Measurements from ENCODE around the gene CACNA2D3. TPM values are rescaled to one million over a fixed set of nuclear protein-coding genes. Genes with fewer than 3 reads are reported as not detected.

Gene CACNA2D3
- total and polyA plus RNA-seq, 7 experiments from 2014 or later, result 0.27 to 4.1 TPM; not detected in 5

- Histone ChIP-seq H3K27ac (ENCODE audit: low read depth, low read length) (no peak overlapping the region), H3K9me3 (ENCODE audit: control insufficient read depth in 2 of 3, low read length in 3 of 3) (no peaks in the 10 kb centered on the region), H3K4me3 (ENCODE audit: low read length) (no peak overlapping the region), H3K27me3 (ENCODE audit: control insufficient read depth in 2 of 2, insufficient read depth in 2 of 2, low read length in 2 of 2) (no peaks in the 10 kb centered on the region), H3K4me1 (ENCODE audit: control insufficient read depth in 2 of 2, insufficient read depth in 2 of 2, low read length in 2 of 2) (no peaks in the 10 kb centered on the region), H3K36me3 (ENCODE audit: control insufficient read depth in 2 of 3, insufficient read depth in 3 of 3, low read length in 3 of 3) (no peaks in the 10 kb centered on the region)
- peaks cover 0 to 17% (median 3%) of the 10 kb centered on the region in 11 donors for H3K9me3 Mint-ChIP-seq
- H3K27ac Mint-ChIP-seq, result no peak overlapping the region
- intact Hi-C loops (cut with micrococcal nuclease), result no loop called here
- H3K36me3 Mint-ChIP-seq, result no peaks in the 10 kb centered on the region
- peaks cover 0 to 18% (median 5%) of the 10 kb centered on the region in 5 donors for H3K27me3 Mint-ChIP-seq
- ATAC-seq (no peak), DNase-seq (no peak)
- H3K4me3 Mint-ChIP-seq, result no peak overlapping the region
- ChIA-PET CTCF (no interaction called here), POLR2A (no interaction called here)
- peaks cover 0 to 1% (median 0%) of the 10 kb centered on the region in 7 donors for H3K4me1 Mint-ChIP-seq
Measured at GRCh38 chr3:54274607-54275006, 152.3 kb downstream of the CACNA2D3 start.

DNA sequence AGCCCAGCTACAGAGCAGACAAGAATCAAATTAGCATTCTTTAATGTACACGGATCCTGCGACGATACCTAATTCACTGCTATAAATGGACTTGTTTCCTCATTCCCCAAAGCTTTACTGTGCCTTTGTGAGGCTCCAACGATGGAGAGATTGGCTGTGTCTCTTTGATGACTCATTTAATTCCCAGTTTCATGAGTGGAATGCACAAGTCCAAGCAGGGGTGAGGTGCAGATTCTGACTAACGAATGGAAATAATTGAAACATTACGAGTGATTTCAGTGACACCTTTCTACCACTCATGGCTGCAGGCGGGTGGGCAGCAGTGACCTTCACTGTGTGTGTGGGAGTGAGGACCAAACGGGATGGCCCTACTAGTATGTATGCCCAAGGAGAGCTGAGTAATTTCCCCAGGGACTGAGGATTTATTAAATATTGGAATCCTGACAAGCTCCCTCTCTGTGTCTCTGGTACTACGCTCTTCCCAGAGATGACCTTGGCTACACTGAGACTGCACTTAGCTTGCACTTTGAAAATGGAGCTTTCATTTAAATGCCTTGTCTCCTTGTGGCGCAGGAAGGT lies 156.7 kb downstream of the CACNA2D3 start:
- ChIA-PET POLR2A (no interaction called here), CTCF (no interaction called here)
- ATAC-seq (no peak), DNase-seq (no peak)
- Mint-ChIP-seq H3K4me3 (no peak overlapping the region), H3K9me3 (peaks cover 0 to 22% (median 5%) of the 10 kb centered on the region in 11 donors), H3K4me1 (no peaks in the 10 kb centered on the region), H3K27ac (no peak overlapping the region), H3K27me3 (peaks cover 0 to 36% (median 27%) of the 10 kb centered on the region in 5 donors), H3K36me3 (no peaks in the 10 kb centered on the region)
- intact Hi-C loops (cut with micrococcal nuclease), result no loop called here
- no peaks in the 10 kb centered on the region for H3K4me1 ChIP-seq (ENCODE audit: control insufficient read depth in 2 of 2, insufficient read depth in 2 of 2, low read length in 2 of 2)
- no peak overlapping the region for H3K27ac ChIP-seq (ENCODE audit: low read depth, low read length)
- no peaks in the 10 kb centered on the region for H3K27me3 ChIP-seq (ENCODE audit: control insufficient read depth in 2 of 2, insufficient read depth in 2 of 2, low read length in 2 of 2)
- H3K36me3 ChIP-seq (ENCODE audit: control insufficient read depth in 2 of 3, insufficient read depth in 3 of 3, low read length in 3 of 3), result no peaks in the 10 kb centered on the region
- H3K4me3 ChIP-seq (ENCODE audit: low read length), result no peak overlapping the region
- no peaks in the 10 kb centered on the region for H3K9me3 ChIP-seq (ENCODE audit: control insufficient read depth in 2 of 3, low read length in 3 of 3)

GRCh38 chr3:54283470-54283869 lies 161.1 kb downstream of the CACNA2D3 start:
- H3K27me3 Mint-ChIP-seq, result peaks cover 0 to 32% (median 20%) of the 10 kb centered on the region in 5 donors
- ATAC-seq, result no peak
- no peak overlapping the region for H3K4me3 ChIP-seq (ENCODE audit: low read length)
- H3K27me3 ChIP-seq (ENCODE audit: control insufficient read depth in 2 of 2, insufficient read depth in 2 of 2, low read length in 2 of 2), result no peaks in the 10 kb centered on the region
- H3K4me1 Mint-ChIP-seq, result no peaks in the 10 kb centered on the region
- H3K36me3 Mint-ChIP-seq, result no peaks in the 10 kb centered on the region
- POLR2A ChIA-PET, result no interaction called here
- H3K4me1 ChIP-seq (ENCODE audit: control insufficient read depth in 2 of 2, insufficient read depth in 2 of 2, low read length in 2 of 2), result no peaks in the 10 kb centered on the region
- no peak for DNase-seq
- CTCF ChIA-PET, result no interaction called here
- no peaks in the 10 kb centered on the region for H3K36me3 ChIP-seq (ENCODE audit: control insufficient read depth in 2 of 3, insufficient read depth in 3 of 3, low read length in 3 of 3)
- H3K9me3 ChIP-seq (ENCODE audit: control insufficient read depth in 2 of 3, low read length in 3 of 3), result no peaks in the 10 kb centered on the region
- H3K27ac Mint-ChIP-seq, result no peak overlapping the region
- no peak overlapping the region for H3K27ac ChIP-seq (ENCODE audit: low read depth, low read length)
- peaks cover 0 to 21% (median 4%) of the 10 kb centered on the region in 11 donors for H3K9me3 Mint-ChIP-seq
- no peak overlapping the region for H3K4me3 Mint-ChIP-seq
- intact Hi-C loops (cut with micrococcal nuclease), result no loop called here

DNA sequence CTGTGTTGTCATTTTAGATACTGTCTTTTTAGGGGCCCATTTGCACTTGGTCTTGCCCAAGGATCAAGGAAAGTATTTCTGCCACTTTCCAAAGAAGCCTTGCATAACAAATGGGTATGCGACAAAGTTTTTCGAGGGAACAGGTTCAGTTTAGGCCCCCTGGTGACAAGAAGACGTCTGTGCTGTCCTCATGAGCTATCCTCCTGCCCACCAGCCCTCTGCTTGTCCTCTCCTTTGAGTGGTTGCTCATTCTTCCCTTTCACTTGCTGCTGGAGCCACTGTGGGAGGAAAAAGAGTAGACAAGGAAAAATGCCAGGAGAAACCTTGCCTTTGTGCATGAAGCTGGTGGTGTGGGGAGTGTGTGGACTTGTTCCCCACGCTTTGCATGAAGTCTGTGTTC lies 171.9 kb downstream of the CACNA2D3 start:
- no peaks in the 10 kb centered on the region for H3K36me3 ChIP-seq (ENCODE audit: control insufficient read depth in 2 of 3, insufficient read depth in 3 of 3, low read length in 3 of 3)
- intact Hi-C loops (cut with micrococcal nuclease), result no loop called here

DNA sequence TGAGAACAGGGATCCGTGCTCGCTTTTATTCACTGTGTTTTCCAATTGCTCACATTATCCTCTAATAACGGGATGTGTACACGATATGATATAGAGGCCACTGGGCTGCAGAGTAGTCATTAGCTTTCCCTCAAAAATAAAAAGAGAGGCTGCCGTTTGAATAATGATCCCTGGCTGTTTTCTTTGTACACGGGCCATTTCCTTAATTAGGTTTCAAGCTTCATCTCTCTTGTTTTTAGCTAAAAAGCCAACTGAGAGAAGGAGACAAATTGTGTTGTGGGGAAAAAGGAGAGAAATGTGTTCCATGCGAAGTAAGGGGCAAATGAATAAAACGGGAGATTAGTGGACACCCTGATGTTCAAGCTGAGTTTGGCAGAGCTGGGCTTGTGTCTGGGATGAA lies 174.2 kb downstream of the CACNA2D3 start:
- Mint-ChIP-seq H3K36me3 (no peaks in the 10 kb centered on the region), H3K27me3 (peaks cover 0 to 7% (median 5%) of the 10 kb centered on the region in 5 donors), H3K27ac (no peak overlapping the region), H3K9me3 (peaks cover 0 to 16% (median 0%) of the 10 kb centered on the region in 11 donors), H3K4me1 (no peaks in the 10 kb centered on the region), H3K4me3 (no peak overlapping the region)
- no peaks in the 10 kb centered on the region for H3K27me3 ChIP-seq (ENCODE audit: control insufficient read depth in 2 of 2, insufficient read depth in 2 of 2, low read length in 2 of 2)
- no peaks in the 10 kb centered on the region for H3K36me3 ChIP-seq (ENCODE audit: control insufficient read depth in 2 of 3, insufficient read depth in 3 of 3, low read length in 3 of 3)
- H3K27ac ChIP-seq (ENCODE audit: low read depth, low read length), result no peak overlapping the region
- H3K4me3 ChIP-seq (ENCODE audit: low read length), result no peak overlapping the region
- H3K9me3 ChIP-seq (ENCODE audit: control insufficient read depth in 2 of 3, low read length in 3 of 3), result no peaks in the 10 kb centered on the region
- ChIA-PET POLR2A (no interaction called here), CTCF (no interaction called here)
- ATAC-seq (no peak), DNase-seq (no peak)
- H3K4me1 ChIP-seq (ENCODE audit: control insufficient read depth in 2 of 2, insufficient read depth in 2 of 2, low read length in 2 of 2), result no peaks in the 10 kb centered on the region
- intact Hi-C loops (cut with micrococcal nuclease), result no loop called here

More for the DNA sequence above, 171.9 kb downstream of the CACNA2D3 start:
- Histone ChIP-seq H3K27me3 (ENCODE audit: control insufficient read depth in 2 of 2, insufficient read depth in 2 of 2, low read length in 2 of 2) (no peaks in the 10 kb centered on the region), H3K4me3 (ENCODE audit: low read length) (no peak overlapping the region), H3K27ac (ENCODE audit: low read depth, low read length) (no peak overlapping the region), H3K9me3 (ENCODE audit: control insufficient read depth in 2 of 3, low read length in 3 of 3) (no peaks in the 10 kb centered on the region), H3K4me1 (ENCODE audit: control insufficient read depth in 2 of 2, insufficient read depth in 2 of 2, low read length in 2 of 2) (no peaks in the 10 kb centered on the region)
- no peak overlapping the region for H3K4me3 Mint-ChIP-seq
- no peaks in the 10 kb centered on the region for H3K36me3 Mint-ChIP-seq
- H3K27ac Mint-ChIP-seq, result no peak overlapping the region
- H3K27me3 Mint-ChIP-seq, result peaks cover 0 to 7% (median 5%) of the 10 kb centered on the region in 5 donors
- peaks cover 0 to 7% (median 2%) of the 10 kb centered on the region in 11 donors for H3K9me3 Mint-ChIP-seq
- DNase-seq (no peak), ATAC-seq (no peak)
- CTCF ChIA-PET, result no interaction called here
- H3K4me1 Mint-ChIP-seq, result no peaks in the 10 kb centered on the region
- POLR2A ChIA-PET, result no interaction called here

DNA sequence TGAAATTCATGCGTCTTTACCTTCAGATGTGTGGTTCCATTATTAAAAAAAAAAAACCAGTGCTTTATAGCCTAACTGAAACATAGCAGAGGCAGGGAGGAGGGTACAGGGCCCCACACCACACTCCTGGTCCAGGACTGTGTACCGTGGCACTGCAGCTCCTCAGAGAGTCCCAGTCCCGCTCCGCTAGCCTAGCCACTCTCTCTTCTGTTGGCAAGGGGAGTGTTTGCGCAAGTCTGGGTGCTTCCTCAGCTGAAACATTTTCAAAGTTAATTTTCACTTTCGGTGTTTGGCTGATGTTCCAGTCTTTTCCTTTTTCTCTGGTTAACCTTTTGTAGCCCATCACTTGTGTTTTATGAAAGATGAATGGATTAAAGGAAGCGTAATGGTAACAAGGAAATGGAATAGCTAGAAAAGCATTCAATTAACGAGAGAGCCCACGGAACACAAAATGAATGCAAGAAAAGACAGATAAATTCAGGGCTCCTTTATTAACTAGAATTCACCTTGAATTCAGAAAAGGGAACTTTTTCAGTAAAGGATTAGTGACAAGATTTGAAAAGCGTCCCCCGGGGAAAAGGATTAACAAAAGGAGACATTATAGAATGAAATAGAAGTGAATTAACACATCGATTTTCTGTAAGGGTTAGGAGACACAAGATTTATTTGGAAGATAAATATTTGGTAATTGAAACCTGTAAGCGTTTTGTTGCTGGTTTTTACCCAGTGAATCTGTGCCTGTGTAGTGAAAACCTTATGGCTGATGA lies 177.0 kb downstream of the CACNA2D3 start:
- ChIA-PET POLR2A (no interaction called here), CTCF (no interaction called here)
- intact Hi-C loops (cut with micrococcal nuclease), result no loop called here
- Histone ChIP-seq H3K9me3 (ENCODE audit: control insufficient read depth in 2 of 3, low read length in 3 of 3) (no peaks in the 10 kb centered on the region), H3K36me3 (ENCODE audit: control insufficient read depth in 2 of 3, insufficient read depth in 3 of 3, low read length in 3 of 3) (no peaks in the 10 kb centered on the region), H3K4me3 (ENCODE audit: low read length) (no peak overlapping the region), H3K27me3 (ENCODE audit: control insufficient read depth in 2 of 2, insufficient read depth in 2 of 2, low read length in 2 of 2) (no peaks in the 10 kb centered on the region), H3K27ac (ENCODE audit: low read depth, low read length) (no peak overlapping the region), H3K4me1 (ENCODE audit: control insufficient read depth in 2 of 2, insufficient read depth in 2 of 2, low read length in 2 of 2) (no peaks in the 10 kb centered on the region)
- Mint-ChIP-seq H3K4me1 (no peaks in the 10 kb centered on the region), H3K27ac (no peak overlapping the region), H3K27me3 (peaks cover 0 to 11% (median 5%) of the 10 kb centered on the region in 5 donors), H3K9me3 (peaks cover 0 to 13% (median 0%) of the 10 kb centered on the region in 11 donors), H3K36me3 (no peaks in the 10 kb centered on the region), H3K4me3 (no peak overlapping the region)
- ATAC-seq (no peak), DNase-seq (no peak)
